ENCODE results near the gene TRAPPC1. TPM values are rescaled to one million over a fixed set of nuclear protein-coding genes. Genes with fewer than 3 reads are reported as not detected.

Gene TRAPPC1
- total RNA-seq, 2 donors from 2014 or later, result 52.4 to 68.2 TPM

DNA sequence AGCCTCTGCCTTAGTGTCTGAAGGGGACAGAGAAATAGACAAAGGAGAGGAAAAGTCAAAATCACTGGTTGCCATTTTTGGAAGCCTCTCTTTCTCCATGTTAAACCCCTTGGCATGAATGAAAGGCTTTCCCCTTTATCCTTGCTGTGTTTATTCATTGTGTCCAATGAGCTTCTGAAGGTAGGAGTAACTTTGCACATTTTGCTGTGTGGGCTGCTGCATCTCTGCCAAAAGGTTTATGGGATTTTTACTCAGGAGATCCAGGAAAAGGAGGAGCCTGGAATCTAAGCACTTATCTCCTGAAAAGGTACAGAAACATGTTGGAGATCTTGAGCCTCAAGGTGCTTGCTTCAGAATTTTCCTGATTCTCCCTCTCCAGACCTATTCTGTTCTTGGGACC, 4.1 kb upstream of the TRAPPC1 start:
- DNase-seq (ENCODE audit: low spot score), result no peak
- H3K36me3 ChIP-seq, result peaks cover 28% of the 10 kb centered on the region
- H3K9me3 ChIP-seq, result no peaks in the 10 kb centered on the region
- no peak overlapping the region for H3K27ac ChIP-seq
- peaks cover 0 to 25% of the 10 kb centered on the region in 2 donors for H3K4me1 ChIP-seq
- TF ChIP-seq, protein P1, sequence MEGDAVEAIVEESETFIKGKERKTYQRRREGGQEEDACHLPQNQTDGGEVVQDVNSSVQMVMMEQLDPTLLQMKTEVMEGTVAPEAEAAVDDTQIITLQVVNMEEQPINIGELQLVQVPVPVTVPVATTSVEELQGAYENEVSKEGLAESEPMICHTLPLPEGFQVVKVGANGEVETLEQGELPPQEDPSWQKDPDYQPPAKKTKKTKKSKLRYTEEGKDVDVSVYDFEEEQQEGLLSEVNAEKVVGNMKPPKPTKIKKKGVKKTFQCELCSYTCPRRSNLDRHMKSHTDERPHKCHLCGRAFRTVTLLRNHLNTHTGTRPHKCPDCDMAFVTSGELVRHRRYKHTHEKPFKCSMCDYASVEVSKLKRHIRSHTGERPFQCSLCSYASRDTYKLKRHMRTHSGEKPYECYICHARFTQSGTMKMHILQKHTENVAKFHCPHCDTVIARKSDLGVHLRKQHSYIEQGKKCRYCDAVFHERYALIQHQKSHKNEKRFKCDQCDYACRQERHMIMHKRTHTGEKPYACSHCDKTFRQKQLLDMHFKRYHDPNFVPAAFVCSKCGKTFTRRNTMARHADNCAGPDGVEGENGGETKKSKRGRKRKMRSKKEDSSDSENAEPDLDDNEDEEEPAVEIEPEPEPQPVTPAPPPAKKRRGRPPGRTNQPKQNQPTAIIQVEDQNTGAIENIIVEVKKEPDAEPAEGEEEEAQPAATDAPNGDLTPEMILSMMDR (IDR thresholded peaks at IDR 0.05), result no peak
- H3K4me3 ChIP-seq, result no peak overlapping the region
- no peaks in the 10 kb centered on the region for H3K27me3 ChIP-seq

DNA sequence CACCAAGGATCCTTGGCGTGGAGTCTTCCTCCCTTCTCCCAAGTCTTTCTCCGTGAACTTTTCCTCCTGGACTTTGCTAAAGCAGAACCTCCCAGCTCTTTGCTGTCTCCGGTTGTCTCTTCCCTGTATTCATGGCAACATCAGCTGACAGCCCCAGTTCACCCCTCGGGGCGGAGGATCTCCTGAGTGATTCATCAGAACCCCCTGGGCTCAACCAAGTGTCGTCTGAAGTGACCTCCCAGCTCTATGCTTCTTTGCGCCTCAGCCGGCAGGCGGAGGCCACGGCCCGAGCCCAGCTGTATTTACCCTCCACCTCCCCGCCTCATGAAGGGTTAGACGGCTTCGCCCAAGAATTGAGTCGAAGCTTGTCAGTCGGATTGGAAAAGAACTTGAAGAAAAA, 1.2 kb upstream of the TRAPPC1 start:
- no peaks in the 10 kb centered on the region for H3K27me3 ChIP-seq
- H3K9me3 ChIP-seq, result no peaks in the 10 kb centered on the region
- DNase-seq (ENCODE audit: low spot score), result peak; percentile 67
- H3K27ac ChIP-seq, result peak overlapping the region in 1 of 2 donors; percentile 77
- peak overlapping the region; percentile 55 to 81 for H3K4me3 ChIP-seq
- peaks cover 0 to 38% of the 10 kb centered on the region in 2 donors for H3K4me1 ChIP-seq
- H3K36me3 ChIP-seq, result peaks cover 10% of the 10 kb centered on the region
- TF ChIP-seq, protein P1 (IDR thresholded peaks at IDR 0.05), result no peak

- H3K36me3 ChIP-seq, result peaks cover 9% of the 10 kb centered on the region
- H3K4me1 ChIP-seq, result peaks cover 0 to 38% of the 10 kb centered on the region in 2 donors
- H3K27me3 ChIP-seq, result no peaks in the 10 kb centered on the region
- H3K9me3 ChIP-seq, result no peaks in the 10 kb centered on the region
- peak overlapping the region; percentile 77 to 79 for H3K27ac ChIP-seq
- peak overlapping the region; percentile 55 to 81 for H3K4me3 ChIP-seq
- TF ChIP-seq, protein P1 (IDR thresholded peaks at IDR 0.05), result no peak
- peak; percentile 64 for DNase-seq (ENCODE audit: low spot score)
Observed at GRCh38 chr17:7932483-7932891, 741 bp upstream of the TRAPPC1 start.

DNA sequence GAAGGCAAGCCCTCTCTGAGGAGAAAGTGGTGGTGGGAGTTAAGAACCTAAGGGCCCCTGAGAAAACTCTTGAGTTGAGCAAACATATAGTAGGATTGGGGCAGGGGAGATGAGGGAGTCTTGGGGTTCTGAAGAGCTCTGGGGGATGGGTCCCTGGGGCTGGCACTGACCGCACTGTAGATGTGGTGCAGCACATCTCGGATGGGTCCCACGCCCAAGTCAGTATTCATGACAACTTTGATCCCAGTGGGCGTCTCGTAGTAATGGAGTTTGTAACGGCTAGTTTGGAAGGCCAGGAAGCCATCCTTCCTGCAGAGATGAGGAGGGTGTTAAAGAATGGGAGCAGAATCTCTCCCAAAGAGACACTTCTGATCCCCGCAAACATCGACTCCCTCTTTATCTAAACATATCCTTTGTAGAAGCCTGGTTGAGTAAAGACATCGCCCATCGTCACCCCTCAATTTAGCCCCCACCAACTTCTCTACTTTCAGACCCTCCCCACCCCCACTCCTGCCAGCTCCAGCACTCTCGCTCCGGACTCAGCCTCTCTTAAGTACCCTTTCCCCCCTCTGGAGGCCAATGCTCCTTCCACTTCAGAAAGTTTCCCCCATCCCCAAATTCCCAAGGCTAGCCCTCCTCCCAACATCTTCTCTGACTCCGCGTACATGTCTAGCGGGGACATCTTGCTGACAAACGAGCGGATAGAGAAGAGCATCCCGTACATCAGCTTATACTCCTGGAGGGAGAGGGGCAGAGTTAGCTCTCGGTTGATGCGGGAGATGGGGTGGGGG, 710 bp downstream of the TRAPPC1 start:
- peak overlapping the region; percentile 77 to 79 for H3K27ac ChIP-seq
- peaks cover 0 to 38% of the 10 kb centered on the region in 2 donors for H3K4me1 ChIP-seq
- no peaks in the 10 kb centered on the region for H3K36me3 ChIP-seq
- no peaks in the 10 kb centered on the region for H3K27me3 ChIP-seq
- no peak for DNase-seq (ENCODE audit: low spot score)
- H3K9me3 ChIP-seq, result no peaks in the 10 kb centered on the region
- TF ChIP-seq, protein P1 (IDR thresholded peaks at IDR 0.05), result no peak
- peak overlapping the region; percentile 55 to 81 for H3K4me3 ChIP-seq

DNA sequence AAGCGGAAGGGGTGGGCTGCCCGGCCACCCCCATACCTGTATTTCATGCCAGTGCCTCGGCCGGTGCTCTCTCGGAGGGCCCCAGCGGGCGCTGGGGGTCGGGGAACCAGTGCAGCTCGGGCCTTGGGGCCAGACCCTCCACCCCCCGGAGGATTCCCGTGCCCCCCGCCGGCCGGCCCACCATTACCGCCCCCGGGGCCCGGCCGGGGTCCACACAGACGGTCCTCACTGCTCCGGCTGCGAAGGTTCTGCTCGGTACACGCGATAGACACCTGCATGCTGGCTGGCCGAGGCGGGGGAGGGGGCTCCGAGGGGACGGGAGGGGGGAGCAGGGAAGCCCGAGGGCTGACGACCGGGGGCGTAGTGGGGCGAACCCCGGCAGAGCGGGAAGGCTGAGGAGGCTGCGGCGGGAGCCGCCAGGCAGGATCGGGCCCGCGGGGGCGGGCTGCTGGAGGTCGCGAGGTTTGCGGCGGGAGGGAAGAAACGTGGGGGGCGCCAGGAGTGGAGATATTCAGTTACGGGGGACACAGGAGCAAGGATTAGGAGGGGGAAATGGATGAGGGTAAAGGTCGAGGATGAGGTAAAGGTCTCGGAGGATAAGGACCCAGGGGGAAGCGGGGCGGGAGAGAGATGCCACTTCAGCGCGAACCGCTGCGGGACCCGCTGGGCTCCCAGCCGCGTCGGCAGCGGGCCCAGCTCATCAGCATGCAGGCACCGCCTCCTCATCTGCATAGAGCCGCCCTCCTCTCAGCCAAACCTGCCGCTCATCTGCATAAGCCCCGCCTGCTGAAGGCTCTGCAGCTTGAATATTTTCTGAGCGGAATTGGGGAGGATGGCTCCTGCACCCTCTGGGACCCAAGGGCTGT, 2.4 kb downstream of the TRAPPC1 start, which contains the start of gene KCNAB3:
Gene KCNAB3, minus strand, starts transcription at position 699 of the 866 bp plus-strand sequence. Its CDS starts 421 bp downstream, at position 278.
- Histone ChIP-seq H3K27ac (no peak within 1 kb of the TSS), H3K9me3 (no peaks in the 10 kb centered on the region), H3K4me3 (peak within 1 kb of the TSS in 1 of 2 donors; percentile 28), H3K27me3 (no peaks in the 10 kb centered on the region), H3K4me1 (peaks cover 0 to 38% of the 10 kb centered on the region in 2 donors), H3K36me3 (no peaks in the 10 kb centered on the region)
- no peak for DNase-seq (ENCODE audit: low spot score)
- TF ChIP-seq, protein P1 (IDR thresholded peaks at IDR 0.05), result no peak

Measured in right atrium auricular region (tissue), 2 donors.